Tibial artery (tissue), 4 donors: Measurements from ENCODE around the gene HRC.
"Not testable (repeated sequence)": the region's sequence is repeated elsewhere in the genome, so short reads cannot be mapped to it uniquely, and the experiment has no call there.

ENCODE experiments used
- DNase-seq, 2 donors: peaks; one replicate each; pipeline ENCODE4 v3.0.0-alpha.2; 2019
- H3K27ac ChIP-seq, 2 donors: fragments of 200-600 bp; sonication (generic) in 1 of 2; 1 replicate in 1 of 2; 2 replicates in 1 of 2; pipeline ENCODE4 v1.5.1; 2018 to 2019; ENCODE audit warnings: mild to moderate bottlenecking in 1 of 2
- H3K27me3 ChIP-seq, 2 donors: fragments of 200-600 bp; sonication (generic) in 1 of 2; one replicate each; pipeline versions ENCODE4 v1.5.1 to v1.6.0; 2016 to 2019
- H3K36me3 ChIP-seq, 3 donors: fragments of 200-600 bp; sonication (generic) in 2 of 3; one replicate each; pipeline ENCODE4 v1.5.1; 2016 to 2019; ENCODE audit warnings: mild to moderate bottlenecking in 2 of 3
- H3K4me1 ChIP-seq, 4 donors: fragments of 200-600 bp; sonication (generic) in 2 of 4; 1 replicate in 3 of 4; 2 replicates in 1 of 4; pipeline ENCODE4 v1.5.1; 2016 to 2019
- H3K4me3 ChIP-seq, 2 donors: fragments of 200-600 bp; sonication (generic) in 1 of 2; 1 replicate in 1 of 2; 2 replicates in 1 of 2; pipeline ENCODE4 v1.5.1; 2018 to 2019; ENCODE audit warnings: mild to moderate bottlenecking in 2 of 2
- H3K9me3 ChIP-seq, 3 donors: fragments of 200-600 bp; sonication (generic) in 1 of 3; one replicate each; pipeline ENCODE4 v1.5.1; 2016 to 2019
- CTCF ChIP-seq, 2 experiments: fragments of 200-600 bp in 1 of 2; fragments of 450-650 bp in 1 of 2; IDR thresholded peaks; one replicate each; pipeline ENCODE4 v1.5.1; 2017 to 2019; ENCODE audit warnings: antibody characterized with exemption in 2 of 2, mild to moderate bottlenecking in 1 of 2, moderate library complexity in 1 of 2
- intact Hi-C: fragments of 100-400 bp; cut with DNase I; formaldehyde crosslinking; loops from one replicate; pipeline ENCODE4 v1.15.0; 2023; ENCODE audit warnings: low total_unique reads

Gene HRC

GRCh38 chr19:49126575-49126974 lies 28.6 kb downstream of the HRC start:
- no peak overlapping the region for H3K27ac ChIP-seq
- H3K4me3 ChIP-seq = no peak overlapping the region
- DNase-seq = no peak
- H3K27me3 ChIP-seq = no peaks in the 10 kb centered on the region
- H3K9me3 ChIP-seq = no peaks in the 10 kb centered on the region
- H3K4me1 ChIP-seq = peaks cover 0 to 22% (median 11%) of the 10 kb centered on the region in 4 donors
- intact Hi-C loops = no loop called here
- TF ChIP-seq CTCF (IDR thresholded peaks at IDR 0.05) = no peak
- no peaks in the 10 kb centered on the region for H3K36me3 ChIP-seq

- intact Hi-C loops = no loop called here
- Histone ChIP-seq H3K36me3 (no peaks in the 10 kb centered on the region), H3K27ac (no peak overlapping the region), H3K27me3 (peaks cover 0 to 3% of the 10 kb centered on the region in 2 donors), H3K4me3 (no peak overlapping the region), H3K4me1 (peaks cover 0 to 26% (median 13%) of the 10 kb centered on the region in 4 donors), H3K9me3 (no peaks in the 10 kb centered on the region)
- TF ChIP-seq CTCF (IDR thresholded peaks at IDR 0.05) = no peak
- no peak for DNase-seq
Measured at GRCh38 chr19:49125025-49125731, 30.0 kb downstream of the HRC start.

GRCh38 chr19:49123285-49123684 lies 31.9 kb downstream of the HRC start:
- H3K36me3 ChIP-seq, H3K27me3 ChIP-seq, intact Hi-C loops, H3K4me3 ChIP-seq, H3K27ac ChIP-seq, DNase-seq, H3K9me3 ChIP-seq: not testable (repeated sequence)
- peaks cover 7 to 29% (median 21%) of the 10 kb centered on the region in 4 donors for H3K4me1 ChIP-seq

- H3K4me3 ChIP-seq, intact Hi-C loops, H3K27me3 ChIP-seq, DNase-seq, H3K36me3 ChIP-seq, H3K9me3 ChIP-seq, H3K27ac ChIP-seq: not testable (repeated sequence)
- H3K4me1 ChIP-seq = peaks cover 7 to 30% (median 24%) of the 10 kb centered on the region in 4 donors
Measured at GRCh38 chr19:49121841-49122240, 33.4 kb downstream of the HRC start.

DNA sequence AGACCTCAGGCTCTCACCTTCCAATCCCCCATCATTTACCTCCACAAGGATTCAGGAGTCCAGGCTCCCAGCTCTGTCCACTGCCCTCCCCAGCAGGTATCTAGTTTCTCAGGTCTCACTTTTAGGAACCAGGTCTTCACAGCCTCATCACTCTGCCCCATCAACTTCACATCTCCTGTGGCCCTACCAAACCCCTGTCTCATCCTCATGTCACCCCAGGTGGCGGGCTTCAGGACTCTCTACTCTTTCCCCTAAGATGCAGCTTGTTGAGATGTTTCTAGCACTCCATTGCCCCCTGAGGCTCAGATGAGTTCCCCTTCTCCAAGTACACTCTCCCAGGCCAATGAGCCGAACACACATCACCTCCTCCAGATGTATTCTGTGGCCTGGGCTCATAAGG lies 34.3 kb downstream of the HRC start:
- intact Hi-C loops = no loop called here
- no peak for DNase-seq
- no peak overlapping the region for H3K4me3 ChIP-seq
- peaks cover 0 to 3% of the 10 kb centered on the region in 2 donors for H3K27me3 ChIP-seq
- no peak overlapping the region for H3K27ac ChIP-seq
- H3K36me3 ChIP-seq = no peaks in the 10 kb centered on the region
- H3K9me3 ChIP-seq = no peaks in the 10 kb centered on the region
- H3K4me1 ChIP-seq = peaks cover 7 to 30% (median 24%) of the 10 kb centered on the region in 4 donors
- TF ChIP-seq CTCF (IDR thresholded peaks at IDR 0.05) = no peak

DNA sequence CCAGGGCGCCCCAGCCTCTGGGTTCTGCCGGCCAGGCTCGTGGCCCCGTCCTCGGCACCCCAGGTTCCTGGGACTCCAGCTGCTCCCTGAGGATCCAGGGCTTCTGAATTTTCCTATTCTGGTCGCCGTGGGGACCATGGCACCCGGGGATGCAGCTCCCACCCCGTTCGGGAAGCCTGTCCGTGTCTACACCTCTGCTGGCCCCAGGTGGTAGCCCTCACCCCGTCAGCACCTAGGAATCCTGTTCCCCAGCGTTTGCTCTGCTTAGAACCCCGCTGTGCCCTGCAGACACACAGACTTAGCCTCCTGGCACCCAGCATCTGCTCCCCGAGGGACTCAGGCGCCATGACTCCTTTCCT lies 34.9 kb downstream of the HRC start:
- no peak for TF ChIP-seq CTCF (IDR thresholded peaks at IDR 0.05)
- Histone ChIP-seq H3K27me3 (peaks cover 0 to 3% of the 10 kb centered on the region in 2 donors), H3K4me1 (peaks cover 7 to 29% (median 24%) of the 10 kb centered on the region in 4 donors), H3K36me3 (no peaks in the 10 kb centered on the region), H3K4me3 (peak overlapping the region; percentile 57 to 85), H3K9me3 (no peaks in the 10 kb centered on the region), H3K27ac (no peak overlapping the region)
- intact Hi-C loops = no loop called here
- DNase-seq = no peak
